HEK293T (cell line): ENCODE results near the gene SLC16A3.

Experiments used
- CTCF ChIA-PET: fragments of 350-600 bp; formaldehyde crosslinking; extraction: SDS; loops from one replicate; lab custom pipeline; 2021; ENCODE audit warnings: antibody characterized with exemption, inconsistent platforms; lab: Yijun Ruan, JAX
- POLR2A ChIA-PET: fragments of 350-600 bp; formaldehyde crosslinking; extraction: SDS; loops from one replicate; lab custom pipeline; 2020; ENCODE audit warnings: antibody characterized with exemption, inconsistent platforms; lab: Yijun Ruan, JAX
- DNase-seq: peaks from one replicate; pipeline ENCODE4 v3.0.0; 2012; ENCODE audit warnings: mixed read lengths; ENCODE audit errors: extremely low spot score
- ARNT ChIP-seq: fragments of 450-650 bp; IDR thresholded peaks from 2 replicates; pipeline ENCODE4 v1.6.1; 2017; ENCODE audit warnings: mild to moderate bottlenecking
- BHLHE40 ChIP-seq: fragments of 450-650 bp; IDR thresholded peaks from 2 replicates; pipeline ENCODE4 v1.6.1; 2016; ENCODE audit warnings: mild to moderate bottlenecking, moderate library complexity, borderline replicate concordance
- CTBP1 ChIP-seq: fragments of 450-650 bp; IDR thresholded peaks from 2 replicates; pipeline ENCODE4 v1.6.1; 2016; ENCODE audit warnings: borderline replicate concordance
- ELF4 ChIP-seq: fragments of 450-650 bp; IDR thresholded peaks from 2 replicates; pipeline ENCODE4 v1.6.1; 2017; ENCODE audit warnings: antibody characterized with exemption
- FOXA1 ChIP-seq: fragments of 450-650 bp; IDR thresholded peaks from 2 replicates; pipeline ENCODE4 v1.6.1; 2016; ENCODE audit warnings: mild to moderate bottlenecking
- FOXK2 ChIP-seq: fragments of 450-650 bp; IDR thresholded peaks from 2 replicates; pipeline ENCODE4 v1.6.1; 2016; ENCODE audit warnings: mild to moderate bottlenecking
- FOXM1 ChIP-seq: fragments of 450-650 bp; IDR thresholded peaks from 2 replicates; pipeline ENCODE4 v1.6.1; 2017; ENCODE audit warnings: mild to moderate bottlenecking, borderline replicate concordance
- HDGF ChIP-seq: fragments of 450-650 bp; IDR thresholded peaks from 2 replicates; pipeline ENCODE4 v1.6.1; 2017; ENCODE audit warnings: antibody characterized with exemption, borderline replicate concordance
- L3MBTL2 ChIP-seq: fragments of 450-650 bp; conservative IDR thresholded peaks from 2 replicates; pipeline ENCODE4 v1.6.1; 2016; ENCODE audit warnings: mild to moderate bottlenecking
- LEF1 ChIP-seq: fragments of 450-650 bp; IDR thresholded peaks from 2 replicates; pipeline ENCODE4 v1.6.1; 2017; ENCODE audit warnings: mild to moderate bottlenecking, borderline replicate concordance
- NFRKB ChIP-seq: fragments of 450-650 bp; IDR thresholded peaks from 2 replicates; pipeline ENCODE4 v1.6.1; 2016; ENCODE audit warnings: mild to moderate bottlenecking, moderate library complexity
- PKNOX1 ChIP-seq: fragments of 450-650 bp; IDR thresholded peaks from 2 replicates; pipeline ENCODE4 v1.6.1; 2016
- SP1 ChIP-seq: fragments of 450-650 bp; IDR thresholded peaks from 2 replicates; pipeline ENCODE4 v1.6.1; 2017
- SUZ12 ChIP-seq: fragments of 450-650 bp; IDR thresholded peaks from 2 replicates; pipeline ENCODE4 v1.6.1; 2016; ENCODE audit warnings: mild to moderate bottlenecking
- TARDBP ChIP-seq: fragments of 450-650 bp; IDR thresholded peaks from 2 replicates; pipeline ENCODE4 v1.6.1; 2016
- ZNF384 ChIP-seq: fragments of 450-650 bp; IDR thresholded peaks from 2 replicates; pipeline ENCODE4 v1.6.1; 2016

Gene SLC16A3

GRCh38 chr17:82225368-82226029 is 3.3 kb upstream of the SLC16A3 start:
- no peak for DNase-seq
- ChIA-PET POLR2A (no interaction called here), CTCF (interaction anchor here (0.7 to 1.4 kb wide), 2 partner anchors 10 to 22 kb away, joined by 3 to 8 read pairs; no protein-coding TSS in a partner anchor)
- no peak for TF ChIP-seq FOXM1
- TF ChIP-seq NFRKB = no peak
- TF ChIP-seq FOXA1 = no peak
- TF ChIP-seq TARDBP = no peak
- TF ChIP-seq SUZ12 = no peak
- TF ChIP-seq PKNOX1 = no peak
- TF ChIP-seq ELF4 = no peak
- TF ChIP-seq HDGF = no peak
- no peak for TF ChIP-seq BHLHE40
- TF ChIP-seq L3MBTL2 = no peak

- POLR2A ChIA-PET = interaction anchor here (0.8 to 0.9 kb wide), 2 partner anchors 10 to 13 kb away, joined by 3 to 4 read pairs; no protein-coding TSS in a partner anchor
- DNase-seq = no peak
- CTCF ChIA-PET = interaction anchor here (0.7 to 1.4 kb wide), 2 partner anchors 10 to 23 kb away, joined by 3 to 8 read pairs; no protein-coding TSS in a partner anchor
- TF ChIP-seq ELF4 (no peak), BHLHE40 (no peak), SUZ12 (no peak), SP1 (no peak), ARNT (no peak), FOXK2 (no peak), FOXA1 (no peak), PKNOX1 (no peak)
Observed at GRCh38 chr17:82226146-82226808, 2.6 kb upstream of the SLC16A3 start.

GRCh38 chr17:82226809-82227628 is 1.8 kb upstream of the SLC16A3 start:
- no peak for TF ChIP-seq CTBP1
- no peak for TF ChIP-seq TARDBP
- TF ChIP-seq ZNF384 = no peak
- no peak for TF ChIP-seq FOXK2
- DNase-seq = no peak
- POLR2A ChIA-PET = interaction anchor here (0.8 to 0.9 kb wide), 2 partner anchors 9 to 13 kb away, joined by 3 to 4 read pairs; no protein-coding TSS in a partner anchor
- CTCF ChIA-PET = interaction anchor here (1.4 kb wide), 1 partner anchor 9 kb away, joined by 8 read pairs; no protein-coding TSS in a partner anchor

GRCh38 chr17:82227629-82228277 is 1.1 kb upstream of the SLC16A3 start:
- ChIA-PET CTCF (no interaction called here), POLR2A (no interaction called here)
- TF ChIP-seq L3MBTL2 (no peak), ARNT (no peak), PKNOX1 (no peak), NFRKB (no peak), LEF1 (no peak), FOXA1 (no peak)
- DNase-seq = no peak

- TF ChIP-seq CTBP1 = no peak
- no peak for TF ChIP-seq ARNT
- TF ChIP-seq L3MBTL2 = no peak
- no peak for TF ChIP-seq FOXM1
- no peak for TF ChIP-seq SP1
- TF ChIP-seq SUZ12 = no peak
- TF ChIP-seq NFRKB = no peak
- no peak for TF ChIP-seq FOXK2
- TF ChIP-seq PKNOX1 = no peak
- TF ChIP-seq TARDBP = no peak
- no peak for TF ChIP-seq LEF1
- no peak for TF ChIP-seq FOXA1
- no peak for TF ChIP-seq BHLHE40
- TF ChIP-seq ZNF384 = no peak
- no peak for TF ChIP-seq HDGF
- TF ChIP-seq ELF4 = no peak
- CTCF ChIA-PET = interaction anchor here (0.8 kb wide), 1 partner anchor 10 kb away, joined by 3 read pairs; no protein-coding TSS in a partner anchor
- DNase-seq = no peak
- POLR2A ChIA-PET = no interaction called here
Observed at GRCh38 chr17:82228278-82228841, 482 bp upstream of the SLC16A3 start.
